Right kidney (tissue), 1 donor: ENCODE results near the gene HECTD2.
A peak's percentile ranks its signal among the peaks of the same experiment; 100 is the strongest.
"Not testable (repeated sequence)": the region's sequence is repeated elsewhere in the genome, so short reads cannot be mapped to it uniquely, and the experiment has no call there.

Experiments
- DNase-seq: peaks from one replicate; pipeline ENCODE4 v3.0.0-alpha.2; 2016

HECTD2 gene

GRCh38 chr10:91537614-91538383 is 127.7 kb downstream of the HECTD2 start:
- DNase-seq: no peak

- DNase-seq: no peak
These were observed 129.8 kb downstream of the HECTD2 start for GRCh38 chr10:91539930-91540329.

GRCh38 chr10:91540733-91541132 is 130.6 kb downstream of the HECTD2 start:
- no peak for DNase-seq

- DNase-seq: no peak
These were observed 131.3 kb downstream of the HECTD2 start for GRCh38 chr10:91541481-91541880.

- no peak for DNase-seq
These were observed 135.2 kb downstream of the HECTD2 start for GRCh38 chr10:91545384-91545783.

GRCh38 chr10:91545838-91546237 is 135.7 kb downstream of the HECTD2 start:
- DNase-seq: no peak

- DNase-seq: no peak
These were observed 139.1 kb downstream of the HECTD2 start for GRCh38 chr10:91549262-91549661.

GRCh38 chr10:91550021-91550420 is 139.9 kb downstream of the HECTD2 start:
- DNase-seq: no peak

- peak; percentile 60 for DNase-seq
These were observed 141.7 kb downstream of the HECTD2 start for GRCh38 chr10:91551856-91552255.

- DNase-seq: no peak
These were observed 142.3 kb downstream of the HECTD2 start for GRCh38 chr10:91552274-91553095.

GRCh38 chr10:91555455-91555854 is 145.3 kb downstream of the HECTD2 start:
- no peak for DNase-seq

- DNase-seq: no peak
These were observed 146.8 kb downstream of the HECTD2 start for GRCh38 chr10:91556691-91557566.

GRCh38 chr10:91557651-91558111 is 147.5 kb downstream of the HECTD2 start:
- DNase-seq: no peak

GRCh38 chr10:91558473-91558872 is 148.3 kb downstream of the HECTD2 start:
- DNase-seq: no peak

- no peak for DNase-seq
These were observed 149.0 kb downstream of the HECTD2 start for GRCh38 chr10:91559169-91559568.

- no peak for DNase-seq
These were observed 149.6 kb downstream of the HECTD2 start for GRCh38 chr10:91559750-91560149.

GRCh38 chr10:91560827-91561226 is 150.7 kb downstream of the HECTD2 start:
- not testable (repeated sequence) for DNase-seq

GRCh38 chr10:91562839-91563581 is 152.9 kb downstream of the HECTD2 start:
- no peak for DNase-seq

- no peak for DNase-seq
These were observed 153.9 kb downstream of the HECTD2 start for GRCh38 chr10:91564026-91564425.
